ENCODE results near the gene GABRB1. TPM values are rescaled to one million over a fixed set of nuclear protein-coding genes. Genes with fewer than 3 reads are reported as not detected.

GABRB1 gene
- total and polyA plus RNA-seq, 2 donors (not counting 1 experiment from before 2014, with no cell fraction given): not detected

GRCh38 chr4:47434931-47435330, 403.6 kb downstream of the GABRB1 start:
- Histone ChIP-seq H3K79me2 (ENCODE audit: control insufficient read depth, insufficient read depth, low read length) (no peaks in the 10 kb centered on the region), H3K4me3 (ENCODE audit: control extremely low read depth in 1 of 5, extremely low read depth in 1 of 5, insufficient read depth in 1 of 5, low read depth in 2 of 5, low read length in 4 of 5) (no peak overlapping the region), H3K36me3 (replicated peaks in 1 of 2; ENCODE audit: control extremely low read depth in 1 of 2, control insufficient read depth in 1 of 2, extremely low read depth in 1 of 2, insufficient read depth in 2 of 2, low read length in 1 of 2) (no peaks in the 10 kb centered on the region), H3K9me3 (ENCODE audit: control extremely low read depth in 1 of 3, control insufficient read depth in 2 of 3, insufficient read depth in 1 of 3, low read length in 2 of 3) (peaks cover 0 to 2% (median 0%) of the 10 kb centered on the region in 3 donors), H3K4me1 (ENCODE audit: control insufficient read depth in 2 of 2, insufficient read depth in 2 of 2, low read length in 2 of 2) (no peaks in the 10 kb centered on the region), H2AFZ (ENCODE audit: insufficient read depth, low read depth, low read length, poor library complexity, severe bottlenecking) (no peak overlapping the region), H3K9ac (ENCODE audit: low read length) (no peak overlapping the region), H4K20me1 (ENCODE audit: control insufficient read depth, insufficient read depth, low read length, poor library complexity, severe bottlenecking) (no peaks in the 10 kb centered on the region), H3K4me2 (replicated peaks; ENCODE audit: low read depth, low read length, poor library complexity, severe bottlenecking) (no peak overlapping the region), H3K27ac (ENCODE audit: low read length in 2 of 2) (no peak overlapping the region), H3K27me3 (replicated peaks in 1 of 4; ENCODE audit: control extremely low read depth in 1 of 4, control insufficient read depth in 3 of 4, insufficient read depth in 4 of 4, low read length in 3 of 4) (no peaks in the 10 kb centered on the region)
- ChIA-PET POLR2A (no interaction called here), CTCF (no interaction called here)
- TF ChIP-seq EZH2 (IDR thresholded peaks at IDR 0.05; ENCODE audit: borderline replicate concordance, insufficient read depth, low read depth, low read length, poor library complexity, severe bottlenecking) (no peak), CTCF (IDR thresholded peaks at IDR 0.05) (no peak)
- Mint-ChIP-seq H3K4me3 (no peak overlapping the region), H3K27me3 (no peaks in the 10 kb centered on the region), H3K9me3 (ENCODE audit: insufficient read depth) (peaks cover 4% of the 10 kb centered on the region), H3K4me1 (no peaks in the 10 kb centered on the region), H3K27ac (no peak overlapping the region)
- no peak for ATAC-seq (ENCODE audit: low read depth)
- DNase-seq: no peak
- intact Hi-C loops (cut with micrococcal nuclease): no loop called here

DNA sequence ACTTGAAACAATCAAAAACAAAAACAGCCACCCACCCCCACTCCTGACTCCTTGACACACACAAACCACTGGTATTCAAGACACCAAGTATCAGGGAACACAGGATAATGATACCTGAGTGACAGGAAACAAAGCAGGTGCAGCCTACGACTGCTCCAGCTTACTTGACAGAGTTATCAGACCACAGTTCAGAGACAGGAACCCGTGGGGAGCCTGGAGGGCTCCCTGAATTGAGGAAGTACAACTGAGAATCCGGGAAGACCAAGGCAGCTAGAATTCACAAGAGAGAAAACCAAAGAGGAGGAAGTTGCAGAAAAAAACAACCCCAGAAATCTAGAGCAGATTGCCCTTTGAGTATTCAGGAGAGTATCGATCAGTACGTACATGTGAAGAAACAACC, 411.6 kb downstream of the GABRB1 start:
- TF ChIP-seq CTCF (IDR thresholded peaks at IDR 0.05): no peak
- no peak for TF ChIP-seq EZH2 (IDR thresholded peaks at IDR 0.05; ENCODE audit: borderline replicate concordance, insufficient read depth, low read depth, low read length, poor library complexity, severe bottlenecking)
- Histone ChIP-seq H4K20me1 (ENCODE audit: control insufficient read depth, insufficient read depth, low read length, poor library complexity, severe bottlenecking) (no peaks in the 10 kb centered on the region), H2AFZ (ENCODE audit: insufficient read depth, low read depth, low read length, poor library complexity, severe bottlenecking) (no peak overlapping the region), H3K4me3 (ENCODE audit: control extremely low read depth in 1 of 5, extremely low read depth in 1 of 5, insufficient read depth in 1 of 5, low read depth in 2 of 5, low read length in 4 of 5) (no peak overlapping the region), H3K79me2 (ENCODE audit: control insufficient read depth, insufficient read depth, low read length) (no peaks in the 10 kb centered on the region), H3K4me1 (ENCODE audit: control insufficient read depth in 2 of 2, insufficient read depth in 2 of 2, low read length in 2 of 2) (peaks cover 12% of the 10 kb centered on the region in 2 donors), H3K9me3 (ENCODE audit: control extremely low read depth in 1 of 3, control insufficient read depth in 2 of 3, insufficient read depth in 1 of 3, low read length in 2 of 3) (no peaks in the 10 kb centered on the region), H3K27me3 (replicated peaks in 1 of 4; ENCODE audit: control extremely low read depth in 1 of 4, control insufficient read depth in 3 of 4, insufficient read depth in 4 of 4, low read length in 3 of 4) (no peaks in the 10 kb centered on the region), H3K4me2 (replicated peaks; ENCODE audit: low read depth, low read length, poor library complexity, severe bottlenecking) (peak overlapping the region; percentile 23), H3K9ac (ENCODE audit: low read length) (no peak overlapping the region), H3K36me3 (replicated peaks in 1 of 2; ENCODE audit: control extremely low read depth in 1 of 2, control insufficient read depth in 1 of 2, extremely low read depth in 1 of 2, insufficient read depth in 2 of 2, low read length in 1 of 2) (peaks cover 0 to 3% of the 10 kb centered on the region in 2 experiments), H3K27ac (ENCODE audit: low read length in 2 of 2) (no peak overlapping the region)
- ChIA-PET POLR2A (no interaction called here), CTCF (no interaction called here)
- peak; percentile 21 for ATAC-seq (ENCODE audit: low read depth)
- Mint-ChIP-seq H3K27me3 (no peaks in the 10 kb centered on the region), H3K27ac (peak overlapping the region; percentile 7), H3K4me3 (peak overlapping the region; percentile 6), H3K9me3 (ENCODE audit: insufficient read depth) (no peaks in the 10 kb centered on the region), H3K4me1 (peaks cover 15% of the 10 kb centered on the region)
- peak; percentile 36 for DNase-seq
- WGBS (ENCODE audit: insufficient coverage): 0% methylated on average over 1 of the region's 5 CpGs
- intact Hi-C loops (cut with micrococcal nuclease): no loop called here

Measured in B cell (primary cell).